ENCODE results near the gene LONP2.

- no peak for TF ChIP-seq CTCF (IDR thresholded peaks at IDR 0.05; ENCODE audit: low read length)
- no peak for TF ChIP-seq EZH2phosphoT487 (IDR thresholded peaks at IDR 0.05; ENCODE audit: low read length)
- no peak for TF ChIP-seq EZH2 (optimal IDR thresholded peaks at IDR 0.05; ENCODE audit: low read depth, low read length)
Observed at GRCh38 chr16:48280546-48280945, 36.4 kb downstream of the LONP2 start.
